Activated naive CD4-positive, alpha-beta T cell treated with anti-CD3 and anti-CD28 coated beads for 36 hours (primary cell): Measurements from ENCODE around the gene RSPH9. TPM values are rescaled to one million over a fixed set of nuclear protein-coding genes. Genes with fewer than 3 reads are reported as not detected.

ENCODE experiments used
- CTCF ChIA-PET: fragments of 350-600 bp; sonication (Branson Sonifier 250); formaldehyde crosslinking; loops from one replicate; lab custom pipeline; 2021; ENCODE audit warnings: antibody characterized with exemption; lab: Charles Lee
- DNase-seq: peaks from one replicate; pipeline ENCODE4 v3.0.0-alpha.2; 2020
- H3K27ac Mint-ChIP-seq: one replicate; pipeline ENCODE4 v1.8.0; 2021; ENCODE audit warnings: mild to moderate bottlenecking, mixed read lengths
- H3K27me3 Mint-ChIP-seq: one replicate; pipeline ENCODE4 v1.8.0; 2021; ENCODE audit warnings: low read depth, mixed read lengths
- H3K36me3 Mint-ChIP-seq: one replicate; pipeline ENCODE4 v1.8.0; 2021; ENCODE audit warnings: low read depth, mixed read lengths
- H3K4me1 Mint-ChIP-seq: one replicate; pipeline ENCODE4 v1.8.0; 2021; ENCODE audit warnings: low read depth, mixed read lengths
- H3K4me3 Mint-ChIP-seq: one replicate; pipeline ENCODE4 v1.8.0; 2021; ENCODE audit warnings: mild to moderate bottlenecking, moderate library complexity, mixed read lengths
- H3K9me3 Mint-ChIP-seq: one replicate; pipeline ENCODE4 v1.8.0; 2021; ENCODE audit warnings: mixed read lengths
- intact Hi-C: fragments of 100-400 bp; cut with micrococcal nuclease; formaldehyde crosslinking; loops from one replicate; pipeline ENCODE4 v1.15.1; 2023
- total RNA-seq, 2 experiments: library from RNA; stranded (reverse); gene quantifications; one replicate each; pipeline ENCODE4 v1.2.3, GENCODE V29; 2021

RSPH9 gene
- total RNA-seq, 2 experiments from 2014 or later, result not detected

- CTCF ChIA-PET, result interaction anchor here (0.7 to 0.9 kb wide), 2 partner anchors 16 to 46 kb away, joined by 3 read pairs; no protein-coding TSS in a partner anchor
- Mint-ChIP-seq H3K27me3 (peaks cover 10% of the 10 kb centered on the region), H3K27ac (no peak overlapping the region), H3K36me3 (no peaks in the 10 kb centered on the region), H3K4me1 (peaks cover 3% of the 10 kb centered on the region), H3K4me3 (no peak overlapping the region), H3K9me3 (no peaks in the 10 kb centered on the region)
- no peak for DNase-seq
- intact Hi-C loops, result no loop called here
These were observed 64.2 kb downstream of the RSPH9 start for GRCh38 chr6:43708860-43709653.

GRCh38 chr6:43709654-43710303 is 64.9 kb downstream of the RSPH9 start:
- DNase-seq, result no peak
- Mint-ChIP-seq H3K27me3 (peaks cover 10% of the 10 kb centered on the region), H3K36me3 (no peaks in the 10 kb centered on the region), H3K27ac (no peak overlapping the region), H3K4me3 (no peak overlapping the region), H3K4me1 (peaks cover 3% of the 10 kb centered on the region), H3K9me3 (no peaks in the 10 kb centered on the region)
- intact Hi-C loops, result no loop called here
- CTCF ChIA-PET, result interaction anchor here (0.6 to 0.9 kb wide), 3 partner anchors 15 to 47 kb away, joined by 3 to 6 read pairs (median 3); no protein-coding TSS in a partner anchor

DNA sequence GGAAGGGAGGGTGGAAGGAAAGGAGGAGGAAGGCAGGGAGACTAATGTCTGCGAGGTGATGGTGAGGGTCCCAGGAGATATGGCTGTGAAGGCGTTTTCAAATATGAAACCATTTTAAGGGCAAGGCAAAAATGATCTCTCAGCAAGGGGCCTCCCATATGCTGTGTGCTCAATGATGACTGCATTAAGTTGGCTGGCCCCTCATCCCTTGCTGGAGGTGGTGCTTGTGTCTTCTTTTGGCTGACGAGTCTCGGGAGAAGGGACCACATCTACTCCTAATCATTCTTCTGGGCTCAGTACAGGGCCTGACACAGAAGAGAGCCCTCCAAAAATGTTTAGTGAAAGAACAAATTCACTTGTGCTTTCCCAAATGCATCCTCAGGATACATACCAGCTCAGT is 65.7 kb downstream of the RSPH9 start:
- CTCF ChIA-PET, result interaction anchor here (0.6 kb wide), 1 partner anchor 16 kb away, joined by 6 read pairs; no protein-coding TSS in a partner anchor

GRCh38 chr6:43712579-43712978 is 67.7 kb downstream of the RSPH9 start:
- Mint-ChIP-seq H3K9me3 (no peaks in the 10 kb centered on the region), H3K27me3 (peaks cover 6% of the 10 kb centered on the region), H3K27ac (no peak overlapping the region), H3K36me3 (no peaks in the 10 kb centered on the region), H3K4me1 (peaks cover 3% of the 10 kb centered on the region), H3K4me3 (no peak overlapping the region)
- no peak for DNase-seq
- CTCF ChIA-PET, result interaction anchor here (1.2 to 1.8 kb wide), 2 partner anchors 12 to 56 kb away, joined by 4 read pairs; no protein-coding TSS in a partner anchor
- intact Hi-C loops, result no loop called here

More for the DNA sequence above, 65.7 kb downstream of the RSPH9 start:
- Mint-ChIP-seq H3K9me3 (no peaks in the 10 kb centered on the region), H3K27ac (no peak overlapping the region), H3K4me3 (no peak overlapping the region), H3K4me1 (peaks cover 3% of the 10 kb centered on the region), H3K27me3 (peaks cover 10% of the 10 kb centered on the region), H3K36me3 (no peaks in the 10 kb centered on the region)
- intact Hi-C loops, result no loop called here
- no peak for DNase-seq

DNA sequence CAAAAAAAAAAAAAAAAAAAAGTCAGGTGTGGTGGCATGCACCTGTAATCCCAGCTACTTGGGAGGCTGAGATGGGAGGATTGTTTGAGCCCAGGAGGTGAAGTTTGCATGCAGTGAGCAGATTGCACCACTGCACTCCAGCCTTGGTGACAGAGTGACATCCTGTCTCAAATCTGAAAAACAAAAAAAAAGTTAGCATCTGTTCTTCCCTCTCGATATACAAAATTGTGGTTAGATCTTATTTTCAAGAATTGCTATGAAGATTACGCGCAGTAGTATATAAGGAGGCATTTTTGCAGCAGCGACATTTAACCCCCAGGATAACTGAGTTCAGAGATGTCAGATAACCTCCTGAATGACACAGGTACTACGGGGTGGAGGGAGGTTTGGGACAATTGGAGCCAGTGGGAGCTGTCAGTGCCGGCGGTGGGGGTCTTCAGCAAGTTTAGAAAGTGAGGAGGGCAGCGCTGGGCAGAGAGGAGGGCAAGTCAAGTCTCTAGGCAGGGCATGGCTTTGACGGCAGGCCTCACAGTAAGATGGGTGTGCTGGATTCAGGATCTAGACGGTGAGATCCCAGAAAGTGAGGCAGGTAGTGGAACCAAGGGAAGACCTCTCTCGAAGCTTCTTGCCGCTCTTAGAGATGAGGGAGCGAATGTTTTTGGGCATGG is 68.9 kb downstream of the RSPH9 start:
- H3K27ac Mint-ChIP-seq, result no peak overlapping the region
- H3K27me3 Mint-ChIP-seq, result peaks cover 6% of the 10 kb centered on the region
- no peaks in the 10 kb centered on the region for H3K36me3 Mint-ChIP-seq
- H3K4me3 Mint-ChIP-seq, result no peak overlapping the region
- CTCF ChIA-PET, result no interaction called here
- intact Hi-C loops, result no loop called here
- peaks cover 3% of the 10 kb centered on the region for H3K4me1 Mint-ChIP-seq
- H3K9me3 Mint-ChIP-seq, result no peaks in the 10 kb centered on the region
- no peak for DNase-seq

DNA sequence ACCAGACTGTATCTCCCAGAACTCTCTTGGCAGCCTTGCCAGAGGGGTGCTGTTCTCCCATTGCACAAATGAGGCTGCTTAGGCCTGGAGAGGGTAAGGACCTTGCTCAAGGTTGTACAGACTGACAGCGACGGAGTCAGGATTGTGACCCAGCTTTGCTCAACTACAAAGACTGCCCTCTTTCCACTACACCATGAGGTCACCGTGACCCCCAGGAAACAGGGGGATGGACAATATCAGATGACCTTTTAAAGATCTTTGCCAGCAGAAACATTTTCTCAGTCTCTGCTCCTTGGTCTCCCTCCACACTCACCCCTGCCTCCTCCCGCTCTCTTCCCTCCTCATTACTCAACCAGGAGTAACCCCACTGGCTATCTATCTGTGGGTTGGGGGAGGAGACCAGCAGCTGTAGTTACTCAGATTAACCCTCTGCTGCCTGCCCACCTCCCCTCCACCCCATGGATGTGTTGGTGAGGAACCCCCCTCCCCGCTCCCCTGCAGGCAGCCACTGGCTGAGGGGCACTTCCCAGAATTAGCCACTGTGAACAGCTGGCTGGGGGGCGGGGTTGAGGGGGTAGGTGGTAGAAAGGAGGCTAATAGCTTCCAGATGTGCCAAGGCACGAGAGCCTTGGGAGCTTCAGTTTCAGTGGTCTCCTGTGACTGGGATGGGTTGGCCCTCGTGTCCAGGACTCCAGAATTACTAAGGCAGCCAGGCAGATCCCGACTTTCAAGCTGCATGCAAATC is 69.6 kb downstream of the RSPH9 start:
- CTCF ChIA-PET, result interaction anchor here (1.3 kb wide), 1 partner anchor 55 kb away, joined by 4 read pairs; no protein-coding TSS in a partner anchor
- H3K27me3 Mint-ChIP-seq, result peaks cover 6% of the 10 kb centered on the region
- H3K9me3 Mint-ChIP-seq, result no peaks in the 10 kb centered on the region
- DNase-seq, result no peak
- intact Hi-C loops, result no loop called here
- no peak overlapping the region for H3K27ac Mint-ChIP-seq
- no peaks in the 10 kb centered on the region for H3K36me3 Mint-ChIP-seq
- no peak overlapping the region for H3K4me3 Mint-ChIP-seq
- no peaks in the 10 kb centered on the region for H3K4me1 Mint-ChIP-seq

DNA sequence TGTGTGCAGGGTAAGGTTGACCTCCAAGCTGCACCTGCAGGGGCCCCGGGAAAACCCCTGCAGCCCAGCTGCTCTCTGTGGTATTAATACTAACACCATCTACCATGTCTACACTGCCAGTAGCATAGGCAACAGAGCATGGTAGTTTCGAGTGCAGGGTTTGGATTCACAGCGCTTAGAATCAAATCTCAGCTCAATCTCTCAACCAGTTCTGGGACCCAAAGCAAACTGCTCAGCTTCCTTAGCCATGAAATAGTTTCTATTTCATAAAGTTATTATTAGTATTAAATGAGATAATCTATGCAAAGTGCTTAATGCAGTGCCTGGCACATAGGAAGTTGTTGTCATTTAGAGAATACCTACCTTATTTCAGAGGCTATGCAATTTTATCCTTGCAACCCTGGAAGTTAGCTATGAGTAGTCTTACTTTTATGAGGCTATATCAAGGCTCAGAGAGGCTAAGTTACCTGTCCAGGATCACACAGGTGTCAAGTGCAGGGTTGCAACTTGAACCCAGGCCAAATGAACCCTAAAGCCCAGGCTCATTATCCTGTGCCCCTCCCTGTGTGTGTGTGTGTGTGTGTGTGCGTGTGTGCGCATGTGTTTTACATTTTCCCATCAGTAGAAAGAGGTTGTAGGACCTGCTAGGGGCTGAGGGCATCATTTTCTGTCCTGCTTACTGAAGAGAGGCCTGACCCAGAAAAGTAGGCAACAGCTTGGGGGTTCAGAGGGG is 70.4 kb downstream of the RSPH9 start:
- CTCF ChIA-PET, result interaction anchor here (1.3 kb wide), 1 partner anchor 54 kb away, joined by 4 read pairs; no protein-coding TSS in a partner anchor
- Mint-ChIP-seq H3K36me3 (no peaks in the 10 kb centered on the region), H3K4me1 (no peaks in the 10 kb centered on the region), H3K9me3 (no peaks in the 10 kb centered on the region), H3K27ac (no peak overlapping the region), H3K27me3 (peaks cover 6% of the 10 kb centered on the region), H3K4me3 (no peak overlapping the region)
- intact Hi-C loops, result no loop called here
- DNase-seq, result no peak

DNA sequence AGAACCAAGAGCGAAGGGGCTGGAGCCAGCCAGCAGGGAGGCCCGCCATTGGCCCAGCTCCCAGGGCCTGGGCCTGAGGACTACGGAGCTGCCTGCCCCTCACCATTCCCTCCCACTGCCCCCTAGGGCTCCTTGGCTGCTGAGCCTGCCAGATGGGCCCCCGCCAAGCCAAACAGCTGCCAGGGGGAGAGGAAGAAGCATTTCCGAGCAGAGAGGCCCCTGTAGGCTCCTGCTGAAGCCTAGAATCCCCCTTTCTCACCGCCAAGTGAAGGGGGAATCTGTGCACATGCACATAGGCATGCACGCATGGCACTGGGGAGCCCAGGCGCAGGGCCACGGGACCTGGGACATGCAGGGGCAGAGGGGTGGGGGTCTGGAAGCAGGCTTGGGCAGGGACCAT is 71.3 kb downstream of the RSPH9 start:
- H3K4me1 Mint-ChIP-seq, result no peaks in the 10 kb centered on the region
- no peak overlapping the region for H3K4me3 Mint-ChIP-seq
- CTCF ChIA-PET, result no interaction called here
- DNase-seq, result no peak
- intact Hi-C loops, result no loop called here
- no peak overlapping the region for H3K27ac Mint-ChIP-seq
- no peaks in the 10 kb centered on the region for H3K9me3 Mint-ChIP-seq
- H3K27me3 Mint-ChIP-seq, result peaks cover 3% of the 10 kb centered on the region
- H3K36me3 Mint-ChIP-seq, result no peaks in the 10 kb centered on the region

DNA sequence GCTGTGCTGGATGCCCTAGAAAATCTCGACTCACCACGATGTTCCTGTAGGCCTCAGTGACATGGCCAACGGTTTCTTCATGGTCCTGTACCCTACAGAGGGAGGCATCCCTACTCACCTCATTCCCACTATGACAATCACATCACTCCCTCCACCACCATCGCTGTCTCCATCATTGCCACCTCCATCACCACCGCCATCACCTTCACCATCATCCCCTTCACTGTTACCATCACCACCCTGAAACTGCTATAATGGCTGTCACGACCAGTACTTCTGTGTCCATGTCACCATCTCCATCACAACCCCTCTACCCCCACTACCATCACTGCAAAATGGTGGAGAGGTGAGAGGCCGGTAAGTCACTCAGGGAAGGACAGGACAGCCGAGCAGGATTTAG is 72.6 kb downstream of the RSPH9 start:
- H3K27me3 Mint-ChIP-seq, result no peaks in the 10 kb centered on the region
- H3K4me3 Mint-ChIP-seq, result no peak overlapping the region
- no peak overlapping the region for H3K27ac Mint-ChIP-seq
- intact Hi-C loops, result no loop called here
- H3K9me3 Mint-ChIP-seq, result no peaks in the 10 kb centered on the region
- CTCF ChIA-PET, result no interaction called here
- H3K4me1 Mint-ChIP-seq, result no peaks in the 10 kb centered on the region
- no peaks in the 10 kb centered on the region for H3K36me3 Mint-ChIP-seq
- no peak for DNase-seq

GRCh38 chr6:43717822-43718221 is 73.0 kb downstream of the RSPH9 start:
- no peaks in the 10 kb centered on the region for H3K27me3 Mint-ChIP-seq
- no peaks in the 10 kb centered on the region for H3K4me1 Mint-ChIP-seq
- intact Hi-C loops, result no loop called here
- DNase-seq, result no peak
- CTCF ChIA-PET, result no interaction called here
- no peaks in the 10 kb centered on the region for H3K9me3 Mint-ChIP-seq
- H3K4me3 Mint-ChIP-seq, result no peak overlapping the region
- H3K27ac Mint-ChIP-seq, result no peak overlapping the region
- H3K36me3 Mint-ChIP-seq, result no peaks in the 10 kb centered on the region

DNA sequence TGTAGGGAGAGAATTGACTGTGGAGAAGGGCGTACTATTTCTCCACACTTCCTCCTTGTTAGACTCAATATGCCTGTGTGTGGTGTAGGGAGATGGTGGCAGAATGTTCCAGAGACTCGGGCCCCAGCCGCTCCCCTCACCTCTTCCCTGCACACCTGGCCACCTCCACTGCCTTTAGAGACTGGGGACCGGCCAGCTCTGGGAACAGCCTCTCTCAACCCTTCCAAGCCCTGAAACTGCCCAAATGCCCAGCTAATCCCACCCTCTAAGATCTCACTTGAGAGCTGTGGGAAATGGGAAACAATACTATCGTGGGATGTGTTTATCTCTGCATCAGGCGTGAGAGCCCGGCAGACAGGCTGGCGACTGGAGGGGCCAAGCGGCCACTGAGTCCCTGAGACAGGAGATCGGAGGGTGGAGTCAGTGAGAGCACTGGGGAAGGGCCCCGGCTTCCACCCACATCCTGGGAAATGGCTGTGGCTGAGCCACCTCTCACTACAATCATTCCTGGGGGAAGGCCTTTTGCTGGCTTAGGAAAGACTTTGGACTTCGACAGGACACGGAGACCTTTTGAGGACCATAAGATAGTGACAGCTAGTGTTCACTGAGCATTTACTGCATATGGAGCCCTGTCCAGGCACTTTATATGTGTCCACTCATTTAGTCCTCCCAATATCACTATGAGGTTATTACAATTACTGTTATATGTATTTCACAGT is 73.7 kb downstream of the RSPH9 start:
- Mint-ChIP-seq H3K36me3 (no peaks in the 10 kb centered on the region), H3K27me3 (no peaks in the 10 kb centered on the region), H3K27ac (no peak overlapping the region), H3K4me1 (no peaks in the 10 kb centered on the region), H3K9me3 (no peaks in the 10 kb centered on the region), H3K4me3 (no peak overlapping the region)
- DNase-seq, result no peak
- CTCF ChIA-PET, result interaction anchor here (0.9 kb wide), 1 partner anchor 234 kb away, joined by 3 read pairs; no protein-coding TSS in a partner anchor
- intact Hi-C loops, result no loop called here
